Skin of body (tissue), 2 donors: Measurements from ENCODE around the gene NEU3. TPM values are rescaled to one million over a fixed set of nuclear protein-coding genes. Genes with fewer than 3 reads are reported as not detected.
"Not testable (repeated sequence)": the region's sequence is repeated elsewhere in the genome, so short reads cannot be mapped to it uniquely, and the experiment has no call there.

Experiments used
- DNase-seq: peaks from one replicate; lab custom pipeline; 2025; lab: John Stamatoyannopoulos, UW
- total RNA-seq: library from RNA; depleted of rRNA; stranded (reverse); fragments of >200 nt; gene quantifications from one replicate; pipeline ENCODE4 v1.2.3, GENCODE V29; 2014

Gene NEU3, protein sequence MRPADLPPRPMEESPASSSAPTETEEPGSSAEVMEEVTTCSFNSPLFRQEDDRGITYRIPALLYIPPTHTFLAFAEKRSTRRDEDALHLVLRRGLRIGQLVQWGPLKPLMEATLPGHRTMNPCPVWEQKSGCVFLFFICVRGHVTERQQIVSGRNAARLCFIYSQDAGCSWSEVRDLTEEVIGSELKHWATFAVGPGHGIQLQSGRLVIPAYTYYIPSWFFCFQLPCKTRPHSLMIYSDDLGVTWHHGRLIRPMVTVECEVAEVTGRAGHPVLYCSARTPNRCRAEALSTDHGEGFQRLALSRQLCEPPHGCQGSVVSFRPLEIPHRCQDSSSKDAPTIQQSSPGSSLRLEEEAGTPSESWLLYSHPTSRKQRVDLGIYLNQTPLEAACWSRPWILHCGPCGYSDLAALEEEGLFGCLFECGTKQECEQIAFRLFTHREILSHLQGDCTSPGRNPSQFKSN
- total RNA-seq = 10.5 TPM

DNA sequence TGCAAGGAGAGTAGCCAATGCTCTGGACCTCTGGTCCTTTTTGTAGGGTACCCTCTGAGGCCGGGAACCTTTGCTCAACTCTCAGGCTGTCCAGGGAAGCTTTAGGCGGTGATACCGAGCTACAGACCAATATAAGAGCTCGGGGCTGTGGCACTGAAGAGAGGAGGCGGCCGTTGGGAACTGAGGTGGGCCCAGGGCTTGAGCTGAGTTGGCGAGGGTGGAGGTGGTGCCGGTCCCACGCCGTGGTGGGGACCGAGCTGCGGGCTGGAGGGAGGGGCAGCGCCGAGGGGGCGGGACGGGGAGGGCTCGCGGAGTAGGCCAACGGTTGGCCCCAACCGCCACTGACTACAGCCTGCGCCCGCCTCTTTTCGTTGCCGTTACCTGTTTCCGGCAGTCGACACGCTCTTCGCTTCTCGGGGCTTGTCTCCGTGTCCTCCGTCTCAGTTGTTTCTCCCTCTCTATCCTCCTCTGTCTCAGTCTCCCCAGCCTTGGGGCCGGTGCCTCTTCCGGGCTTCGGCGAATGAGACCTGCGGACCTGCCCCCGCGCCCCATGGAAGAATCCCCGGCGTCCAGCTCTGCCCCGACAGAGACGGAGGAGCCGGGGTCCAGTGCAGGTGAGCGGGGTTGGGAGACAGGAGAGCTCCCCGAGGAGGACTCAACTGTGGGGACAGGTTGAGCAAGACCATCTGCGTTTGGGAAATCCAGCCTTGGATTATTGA is at the start of gene NEU3:
Gene NEU3, plus strand, starts transcription at position 393 of the 719 bp plus-strand sequence. Its CDS starts 128 bp downstream, at position 521.
- peak; percentile 20 for DNase-seq

GRCh38 chr11:74941492-74941891 is 47.2 kb upstream of the NEU3 start:
- no peak for DNase-seq

DNA sequence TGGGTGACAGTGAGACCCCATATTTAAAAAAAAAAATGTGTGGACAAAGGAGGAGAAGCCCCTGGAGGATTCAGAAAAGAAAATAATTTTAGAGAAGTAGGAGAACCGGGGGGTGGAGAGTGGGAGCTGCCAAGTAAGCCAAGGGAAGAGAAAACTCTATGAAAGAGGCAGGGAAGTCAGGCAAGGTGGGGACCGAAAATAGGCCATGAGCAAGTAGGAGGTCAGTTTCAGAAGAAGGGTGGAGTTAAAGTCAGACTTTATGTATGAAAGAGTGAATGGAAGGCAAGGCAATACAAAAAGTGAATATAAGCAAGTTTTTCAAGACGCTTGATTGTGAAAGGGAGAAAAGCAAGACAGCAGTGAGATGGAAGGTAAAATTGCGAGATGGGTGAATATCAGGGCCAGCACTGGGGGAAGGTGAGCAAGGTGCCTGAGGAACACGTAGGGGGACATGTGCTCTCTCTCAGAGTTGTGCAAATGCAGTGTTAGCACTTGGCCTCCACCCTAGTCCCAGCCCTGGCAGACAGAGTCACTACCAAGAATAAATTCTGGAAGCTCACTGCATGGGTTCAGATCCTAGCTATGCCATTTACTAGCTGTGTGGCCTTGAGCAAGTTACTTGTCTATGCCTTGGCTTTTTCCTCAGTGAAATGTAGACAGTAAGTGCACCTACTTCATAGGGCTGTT is 46.5 kb upstream of the NEU3 start:
- no peak for DNase-seq

- DNase-seq = no peak
Measured at GRCh38 chr11:74948546-74948897, 40.2 kb upstream of the NEU3 start.

- DNase-seq = peak; percentile 97
Measured at GRCh38 chr11:74948898-74949752, 39.6 kb upstream of the NEU3 start, which contains the start of the genes SPCS2 and XRRA1. SPCS2 (plus strand) TSS chr11:74949266; CDS start chr11:74949286, 20 bp downstream. XRRA1 (minus strand) TSS chr11:74949091; CDS start chr11:74940878, 8,213 bp downstream.

DNA sequence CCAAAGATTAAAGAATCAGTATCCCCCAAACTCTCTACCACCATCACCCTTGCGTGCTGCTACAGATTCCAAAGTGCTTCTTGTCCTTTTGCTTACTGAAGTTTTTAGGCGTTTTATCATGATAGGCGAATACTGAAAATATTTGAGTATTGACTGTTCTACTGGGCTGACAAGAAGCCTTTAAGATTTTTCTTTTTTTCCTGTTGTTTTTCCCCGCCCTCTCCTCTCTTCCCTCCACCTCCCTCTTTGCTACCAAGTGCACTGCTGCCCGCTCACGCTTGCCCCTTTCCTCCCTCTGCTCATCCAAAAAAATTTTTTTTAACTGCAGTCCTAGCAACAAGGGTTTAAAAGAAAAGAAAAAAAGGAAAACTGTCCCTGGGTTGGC is 39.0 kb upstream of the NEU3 start:
- DNase-seq = no peak

GRCh38 chr11:74950374-74950969 is 38.3 kb upstream of the NEU3 start:
- no peak for DNase-seq

DNA sequence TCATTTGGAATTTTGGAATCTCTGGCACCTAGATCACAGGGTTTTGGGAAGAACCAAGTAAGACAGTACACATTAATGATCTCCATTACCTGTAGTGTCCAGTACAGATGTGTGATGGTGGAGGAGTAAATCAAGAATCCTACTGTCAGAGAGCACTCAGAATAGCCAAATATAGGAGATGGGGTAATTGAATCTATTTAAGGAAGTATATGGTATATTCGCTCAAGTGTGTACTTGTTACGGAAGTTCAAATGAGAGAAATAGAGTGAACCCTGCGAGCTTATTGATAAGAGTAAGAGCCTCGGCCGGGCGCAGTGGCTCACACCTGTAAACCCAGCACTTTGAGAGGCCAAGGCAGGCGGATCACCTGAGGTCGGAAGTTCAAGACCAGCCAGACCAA is 37.5 kb upstream of the NEU3 start:
- no peak for DNase-seq

DNA sequence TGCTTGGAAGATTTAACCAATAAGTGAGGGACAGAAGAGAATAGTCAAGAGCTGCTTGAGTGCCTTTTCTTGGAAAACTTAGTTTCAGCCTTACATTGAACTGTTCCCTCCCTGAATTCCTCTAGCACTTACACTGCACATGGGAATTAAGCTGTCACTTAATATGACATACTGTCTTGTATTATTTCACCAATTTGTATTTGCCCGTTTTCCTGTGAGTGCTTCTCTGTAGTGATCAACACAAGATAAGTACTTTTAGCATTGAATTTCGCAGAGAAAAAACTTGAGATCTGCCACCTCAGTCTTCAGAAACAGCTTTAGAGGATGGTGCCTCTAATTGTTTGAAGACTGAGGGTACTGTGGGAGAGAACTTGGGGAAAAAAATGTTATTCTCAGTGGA is 36.0 kb upstream of the NEU3 start:
- DNase-seq = no peak

DNA sequence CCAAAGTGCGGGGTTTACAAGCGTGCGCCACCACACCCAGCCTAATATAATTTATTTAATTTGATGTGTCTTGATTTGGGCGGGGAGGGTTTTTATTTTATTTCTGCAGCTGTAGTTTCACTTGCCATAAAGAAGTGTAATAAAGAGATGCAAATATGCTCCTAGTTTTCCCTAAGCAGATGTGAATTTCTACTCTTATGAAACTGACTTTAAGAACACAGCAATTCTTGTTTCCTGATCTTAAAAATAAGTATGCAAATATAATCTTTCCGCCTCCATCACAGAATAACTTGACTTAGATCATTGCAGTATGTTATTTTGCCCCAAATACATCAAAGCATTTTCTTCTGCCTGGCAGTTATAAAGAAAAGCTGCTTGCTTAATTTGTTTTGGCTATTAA is 35.3 kb upstream of the NEU3 start:
- no peak for DNase-seq

DNA sequence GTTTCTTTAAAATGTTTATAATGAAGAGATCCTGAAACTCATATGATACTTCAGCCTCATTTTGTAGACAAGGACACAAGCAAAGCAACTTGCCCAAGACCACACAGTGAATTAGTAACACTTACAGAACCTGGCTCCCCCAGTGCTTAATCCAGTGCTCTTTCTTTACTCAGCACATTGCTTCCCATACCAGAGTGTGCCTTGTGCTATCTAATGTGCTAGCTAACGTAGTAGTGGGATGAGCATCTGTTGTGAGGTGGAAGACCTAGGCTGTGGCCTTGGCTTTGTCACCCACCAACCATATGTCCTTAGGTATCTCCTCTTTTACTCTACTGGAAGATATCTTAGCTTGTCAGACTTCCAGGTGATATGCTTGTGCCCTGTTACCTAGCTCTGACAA is 34.5 kb upstream of the NEU3 start:
- DNase-seq = no peak

- no peak for DNase-seq
Measured at GRCh38 chr11:74956397-74957015, 32.2 kb upstream of the NEU3 start.

GRCh38 chr11:74957937-74958629 is 30.6 kb upstream of the NEU3 start:
- no peak for DNase-seq

DNA sequence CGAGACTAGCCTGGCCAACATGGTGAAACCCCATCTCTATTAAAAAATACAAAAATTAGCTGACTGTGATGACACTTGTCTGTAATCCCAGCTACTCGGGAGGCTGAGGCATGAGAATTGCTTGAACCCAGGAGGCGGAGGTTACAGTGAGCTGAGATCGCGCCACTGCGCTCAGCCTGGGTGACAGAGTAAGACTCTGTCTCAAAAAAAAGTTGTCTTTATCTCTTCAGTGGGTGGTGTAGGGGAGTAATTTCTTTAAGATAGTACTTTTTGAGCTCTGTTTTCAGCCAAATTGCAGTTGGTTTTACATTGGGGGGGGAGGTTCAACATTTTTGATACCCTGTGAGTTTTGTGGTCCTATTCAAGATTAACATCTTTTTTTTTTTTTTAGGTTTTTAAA is 28.6 kb upstream of the NEU3 start:
- not testable (repeated sequence) for DNase-seq

- DNase-seq = no peak
Measured at GRCh38 chr11:74966651-74967050, 22.1 kb upstream of the NEU3 start.

GRCh38 chr11:74970852-74971395 is 17.8 kb upstream of the NEU3 start:
- no peak for DNase-seq

GRCh38 chr11:74971424-74971823 is 17.3 kb upstream of the NEU3 start:
- no peak for DNase-seq

GRCh38 chr11:74978041-74978440 is 10.7 kb upstream of the NEU3 start:
- DNase-seq = no peak

DNA sequence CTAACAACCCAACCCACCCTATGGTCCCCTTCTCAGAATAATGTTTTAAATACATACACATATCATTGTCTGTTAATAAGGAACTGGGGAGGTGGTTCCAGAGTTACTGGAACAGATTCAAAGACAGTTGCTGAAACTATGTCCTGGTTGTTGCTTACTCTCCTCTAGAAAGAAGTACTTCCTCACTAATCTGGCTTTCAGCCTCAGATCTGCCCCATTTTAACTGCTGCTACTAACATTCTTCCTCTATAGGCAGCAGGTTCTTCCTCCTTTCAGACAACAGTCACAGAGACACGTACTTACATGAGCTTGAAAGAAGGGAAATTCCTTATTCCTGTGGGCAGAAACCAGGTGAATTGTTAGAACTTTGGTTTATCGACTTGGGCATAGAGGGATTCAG is 8.1 kb upstream of the NEU3 start:
- DNase-seq = no peak
